CD14-positive monocyte (primary cell): ENCODE results near the gene SH3RF1. TPM values are rescaled to one million over a fixed set of nuclear protein-coding genes. Genes with fewer than 3 reads are reported as not detected.

Source experiments
- DNase-seq, 3 donors: peaks; one replicate each; pipeline ENCODE4 v3.0.0-alpha.2; 2011 to 2022
- H2AFZ ChIP-seq: 2 replicates; pipeline ENCODE4 v1.6.0; 2012; ENCODE audit warnings: mild to moderate bottlenecking, low read depth, low read length, inconsistent platforms; ENCODE audit not compliant: insufficient read depth, poor library complexity, severe bottlenecking
- H3K27ac ChIP-seq, 2 donors: 1 replicate in 1 of 2; 2 replicates in 1 of 2; pipeline ENCODE4 v1.5.1; 2012 to 2013; ENCODE audit warnings: low read length in 2 of 2, control low read depth in 1 of 2, inconsistent platforms in 1 of 2, low read depth in 1 of 2, mild to moderate bottlenecking in 1 of 2
- H3K27me3 ChIP-seq, 2 donors: one replicate each; pipeline versions ENCODE4 v1.6.0 to v1.6.1; 2011 to 2013; ENCODE audit warnings: low read length in 2 of 2; ENCODE audit not compliant: control insufficient read depth in 2 of 2, insufficient read depth in 2 of 2
- H3K36me3 ChIP-seq, 2 donors: replicated peaks in 1 of 2; 1 replicate in 1 of 2; 2 replicates in 1 of 2; pipeline versions ENCODE4 v1.5.1 to v1.6.1; 2012 to 2013; ENCODE audit warnings: low read length in 2 of 2, control low read depth in 1 of 2, inconsistent platforms in 1 of 2, mild to moderate bottlenecking in 1 of 2; ENCODE audit not compliant: insufficient read depth in 2 of 2, control insufficient read depth in 1 of 2
- H3K4me1 ChIP-seq, 2 donors: 1 replicate in 1 of 2; 2 replicates in 1 of 2; pipeline versions ENCODE4 v1.5.1 to v1.6.1; 2012 to 2013; ENCODE audit warnings: low read length in 2 of 2, control low read depth in 1 of 2, inconsistent platforms in 1 of 2, mild to moderate bottlenecking in 1 of 2, moderate library complexity in 1 of 2; ENCODE audit not compliant: insufficient read depth in 2 of 2, control insufficient read depth in 1 of 2
- H3K4me2 ChIP-seq: replicated peaks from 2 replicates; pipeline ENCODE3; 2012; ENCODE audit warnings: low read length, moderate library complexity, mild to moderate bottlenecking; ENCODE audit not compliant: poor library complexity, severe bottlenecking; ENCODE audit errors: extremely low read depth
- H3K4me3 ChIP-seq, 3 experiments: fragments of 200-600 bp in 1 of 3; sonication (generic) in 1 of 3; replicated peaks in 1 of 3; 1 replicate in 2 of 3; 2 replicates in 1 of 3; pipeline ENCODE4 v1.5.1; 2011 to 2013; ENCODE audit warnings: low read length in 3 of 3, mild to moderate bottlenecking in 3 of 3, control low read depth in 2 of 3, low read depth in 2 of 3, inconsistent platforms in 1 of 3, moderate library complexity in 1 of 3
- H3K79me2 ChIP-seq: 2 replicates; pipeline ENCODE4 v1.6.0; 2012; ENCODE audit warnings: mild to moderate bottlenecking, control low read depth, inconsistent platforms, low read length, moderate library complexity; ENCODE audit not compliant: insufficient read depth
- H3K9ac ChIP-seq: 2 replicates; pipeline ENCODE4 v1.6.0; 2017; ENCODE audit warnings: low read length, mild to moderate bottlenecking; ENCODE audit not compliant: insufficient read depth, poor library complexity, severe bottlenecking
- H3K9me3 ChIP-seq, 2 donors: replicated peaks in 1 of 2; 1 replicate in 1 of 2; 2 replicates in 1 of 2; pipeline versions ENCODE4 v1.5.1 to v1.6.1; 2012 to 2013; ENCODE audit warnings: low read length in 2 of 2, control low read depth in 1 of 2; ENCODE audit not compliant: control insufficient read depth in 1 of 2, insufficient read depth in 1 of 2
- H4K20me1 ChIP-seq: 2 replicates; pipeline ENCODE4 v1.6.0; 2012; ENCODE audit warnings: mild to moderate bottlenecking, low read length, control low read depth, moderate library complexity; ENCODE audit not compliant: insufficient read depth
- H3K27ac Mint-ChIP-seq, 7 donors: one replicate each; pipeline ENCODE4 v1.8.0; 2020; ENCODE audit warnings: mild to moderate bottlenecking in 7 of 7, mixed read lengths in 7 of 7, moderate library complexity in 6 of 7, inconsistent platforms in 2 of 7
- H3K27me3 Mint-ChIP-seq, 3 donors: one replicate each; pipeline ENCODE4 v1.8.0; 2021 to 2022; ENCODE audit warnings: low read depth in 3 of 3, mild to moderate bottlenecking in 3 of 3, mixed read lengths in 3 of 3, moderate library complexity in 3 of 3, inconsistent platforms in 1 of 3
- H3K36me3 Mint-ChIP-seq, 2 donors: one replicate each; pipeline ENCODE4 v1.8.0; 2020; ENCODE audit warnings: mixed read lengths in 2 of 2, inconsistent platforms in 1 of 2, mild to moderate bottlenecking in 1 of 2
- H3K4me1 Mint-ChIP-seq: one replicate; pipeline ENCODE4 v1.8.0; 2020; ENCODE audit warnings: mild to moderate bottlenecking, mixed read lengths
- H3K4me3 Mint-ChIP-seq, 2 donors: one replicate each; pipeline ENCODE4 v1.8.0; 2020; ENCODE audit warnings: mild to moderate bottlenecking in 2 of 2, mixed read lengths in 2 of 2, moderate library complexity in 1 of 2
- H3K9me3 Mint-ChIP-seq, 7 donors: one replicate each; pipeline ENCODE4 v1.8.0; 2020 to 2022; ENCODE audit warnings: mixed read lengths in 7 of 7, mild to moderate bottlenecking in 6 of 7, moderate library complexity in 6 of 7, inconsistent platforms in 2 of 7
- whole genome bisulfite sequencing: methylation state at CpG from one replicate; pipeline ENCODE4 v1.1.5; 2013; ENCODE audit warnings: missing lambda C conversion rate; ENCODE audit not compliant: insufficient coverage; 5-methylcytosine and 5-hydroxymethylcytosine counted together
- intact Hi-C, 2 donors: fragments of 100-400 bp; cut with micrococcal nuclease; formaldehyde crosslinking; loops; one replicate each; pipeline versions ENCODE4 v1.15.0 to v1.15.1; 2023
- polyA plus RNA-seq, 3 donors: library from polyadenylated mRNA; depleted of rRNA in 1 of 3; unstranded in 2 of 3; stranded (reverse) in 1 of 3; fragments of 300-500 nt in 2 of 3; fragments of >200 nt in 1 of 3; fragmentation: Illumina TruSeq in 2 of 3; gene quantifications; 1 replicate in 2 of 3; 2 replicates in 1 of 3; pipeline ENCODE4 v1.2.3, GENCODE V29; 2012 to 2021
- TF ChIP-seq, protein P1 (sequence below): fragments of 200-600 bp; IDR thresholded peaks from one replicate; pipeline ENCODE4 v1.8.0; 2022; ENCODE audit warnings: antibody characterized with exemption, mild to moderate bottlenecking

The SH3RF1 gene
- polyA plus RNA-seq, 3 donors = 3.1 to 4.7 (median 4.4) TPM

DNA sequence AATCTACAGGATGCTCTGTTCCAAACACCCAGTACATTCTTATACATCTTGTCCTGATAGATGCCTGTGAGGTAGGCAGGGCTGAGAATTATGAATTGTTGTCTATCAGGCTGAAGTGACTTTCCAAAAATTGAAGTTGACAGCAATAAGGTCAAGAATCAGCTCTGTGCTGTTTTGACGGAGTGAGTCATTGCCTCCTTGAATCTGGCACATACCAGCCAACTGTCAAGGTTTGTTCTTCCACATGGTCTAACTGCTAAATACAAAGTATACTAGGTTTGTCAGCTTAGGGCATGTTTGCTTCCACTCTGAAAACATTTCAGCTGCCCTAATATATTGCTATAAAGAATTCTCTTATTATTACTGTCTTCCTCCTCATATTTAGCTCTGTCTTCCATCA is 32.3 kb downstream of the SH3RF1 start:
- Histone ChIP-seq H3K27me3 (no peaks in the 10 kb centered on the region), H3K27ac (no peak overlapping the region), H3K4me2 (no peak overlapping the region), H3K9me3 (no peaks in the 10 kb centered on the region), H2AFZ (no peak overlapping the region), H4K20me1 (peaks cover 9% of the 10 kb centered on the region), H3K79me2 (peaks cover 64% of the 10 kb centered on the region), H3K36me3 (no peaks in the 10 kb centered on the region), H3K4me1 (no peaks in the 10 kb centered on the region), H3K9ac (no peak overlapping the region), H3K4me3 (no peak overlapping the region)
- no peak for DNase-seq
- H3K36me3 Mint-ChIP-seq = peaks cover 2 to 6% of the 10 kb centered on the region in 2 donors
- no peak overlapping the region for H3K27ac Mint-ChIP-seq
- H3K4me3 Mint-ChIP-seq = no peak overlapping the region
- intact Hi-C loops = no loop called here
- H3K9me3 Mint-ChIP-seq = no peaks in the 10 kb centered on the region
- WGBS = no CpG with 5 or more reads among the region's 1 CpG
- peaks cover 8% of the 10 kb centered on the region for H3K4me1 Mint-ChIP-seq
- peaks cover 0 to 2% (median 0%) of the 10 kb centered on the region in 3 donors for H3K27me3 Mint-ChIP-seq
- TF ChIP-seq, protein P1, sequence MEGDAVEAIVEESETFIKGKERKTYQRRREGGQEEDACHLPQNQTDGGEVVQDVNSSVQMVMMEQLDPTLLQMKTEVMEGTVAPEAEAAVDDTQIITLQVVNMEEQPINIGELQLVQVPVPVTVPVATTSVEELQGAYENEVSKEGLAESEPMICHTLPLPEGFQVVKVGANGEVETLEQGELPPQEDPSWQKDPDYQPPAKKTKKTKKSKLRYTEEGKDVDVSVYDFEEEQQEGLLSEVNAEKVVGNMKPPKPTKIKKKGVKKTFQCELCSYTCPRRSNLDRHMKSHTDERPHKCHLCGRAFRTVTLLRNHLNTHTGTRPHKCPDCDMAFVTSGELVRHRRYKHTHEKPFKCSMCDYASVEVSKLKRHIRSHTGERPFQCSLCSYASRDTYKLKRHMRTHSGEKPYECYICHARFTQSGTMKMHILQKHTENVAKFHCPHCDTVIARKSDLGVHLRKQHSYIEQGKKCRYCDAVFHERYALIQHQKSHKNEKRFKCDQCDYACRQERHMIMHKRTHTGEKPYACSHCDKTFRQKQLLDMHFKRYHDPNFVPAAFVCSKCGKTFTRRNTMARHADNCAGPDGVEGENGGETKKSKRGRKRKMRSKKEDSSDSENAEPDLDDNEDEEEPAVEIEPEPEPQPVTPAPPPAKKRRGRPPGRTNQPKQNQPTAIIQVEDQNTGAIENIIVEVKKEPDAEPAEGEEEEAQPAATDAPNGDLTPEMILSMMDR = no peak

- H3K27me3 ChIP-seq = no peaks in the 10 kb centered on the region
- no peaks in the 10 kb centered on the region for H3K9me3 ChIP-seq
- TF ChIP-seq, protein P1 = no peak
- Mint-ChIP-seq H3K36me3 (peaks cover 2 to 5% of the 10 kb centered on the region in 2 donors), H3K9me3 (no peaks in the 10 kb centered on the region), H3K4me1 (peaks cover 6% of the 10 kb centered on the region), H3K27me3 (peaks cover 0 to 2% (median 0%) of the 10 kb centered on the region in 3 donors), H3K4me3 (no peak overlapping the region), H3K27ac (no peak overlapping the region)
- no peak overlapping the region for H2AFZ ChIP-seq
- H3K27ac ChIP-seq = no peak overlapping the region
- intact Hi-C loops = no loop called here
- H3K79me2 ChIP-seq = peaks cover 54% of the 10 kb centered on the region
- H4K20me1 ChIP-seq = peaks cover 5% of the 10 kb centered on the region
- no peak overlapping the region for H3K4me2 ChIP-seq
- no peak overlapping the region for H3K4me3 ChIP-seq
- no peaks in the 10 kb centered on the region for H3K36me3 ChIP-seq
- H3K9ac ChIP-seq = no peak overlapping the region
- H3K4me1 ChIP-seq = no peaks in the 10 kb centered on the region
- DNase-seq = no peak
- 100% methylated on average over 1 of the region's 6 CpGs for WGBS
These were observed 33.7 kb downstream of the SH3RF1 start for GRCh38 chr4:169236873-169237626.
